Right renal pelvis (tissue), 4 donors: Measurements from ENCODE around the gene FCMR. TPM values are rescaled to one million over a fixed set of nuclear protein-coding genes. Genes with fewer than 3 reads are reported as not detected.
A peak's percentile ranks its signal among the peaks of the same experiment; 100 is the strongest.
"Not testable (repeated sequence)": the region's sequence is repeated elsewhere in the genome, so short reads cannot be mapped to it uniquely, and the experiment has no call there.

Experiments
- DNase-seq, 4 donors: peaks; one replicate each; pipeline ENCODE4 v3.0.0-alpha.2; 2013; ENCODE audit warnings: low read depth in 4 of 4, low spot score in 3 of 4, missing footprints in 1 of 4
- polyA plus RNA-seq, 4 donors: library from polyadenylated mRNA; unstranded; fragments of 120-200 nt; gene quantifications; one replicate each; pipeline ENCODE4 v1.2.1, GENCODE V29; 2013; ENCODE audit not compliant: insufficient read length in 4 of 4

FCMR gene
- polyA plus RNA-seq, 4 donors: 2.1 to 2.7 (median 2.5) TPM

- DNase-seq: no peak
Observed at GRCh38 chr1:206882555-206882954, 39.2 kb downstream of the FCMR start.

DNA sequence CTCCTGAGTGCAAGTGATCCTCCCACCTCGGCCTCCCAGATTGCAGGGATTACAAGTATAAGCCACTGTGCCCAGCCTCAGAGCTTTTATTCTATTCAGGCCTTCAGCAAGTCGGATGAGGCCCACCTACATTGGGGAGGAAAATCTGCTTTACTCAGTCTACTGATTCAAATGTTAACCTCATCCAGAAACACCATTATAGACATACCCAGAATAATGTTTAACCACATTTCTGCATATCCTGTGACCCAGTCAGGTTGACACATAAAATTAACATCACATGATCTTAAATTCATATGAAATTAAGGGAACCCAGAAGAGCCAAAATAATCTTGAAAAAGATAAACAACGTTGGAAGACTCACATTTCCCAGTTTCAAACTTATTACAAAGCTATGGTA, 41.4 kb downstream of the FCMR start:
- DNase-seq: no peak

- DNase-seq: no peak
Observed at GRCh38 chr1:206878456-206878855, 43.3 kb downstream of the FCMR start.

- no peak for DNase-seq
Observed at GRCh38 chr1:206875752-206876377, 45.9 kb downstream of the FCMR start.

- DNase-seq: no peak
Observed at GRCh38 chr1:206873603-206874188, 48.0 kb downstream of the FCMR start.

- no peak for DNase-seq
Observed at GRCh38 chr1:206872139-206872538, 49.6 kb downstream of the FCMR start.

- DNase-seq: no peak
Observed at GRCh38 chr1:206868264-206868663, 53.5 kb downstream of the FCMR start.

GRCh38 chr1:206867716-206868115, 54.0 kb downstream of the FCMR start:
- no peak for DNase-seq

DNA sequence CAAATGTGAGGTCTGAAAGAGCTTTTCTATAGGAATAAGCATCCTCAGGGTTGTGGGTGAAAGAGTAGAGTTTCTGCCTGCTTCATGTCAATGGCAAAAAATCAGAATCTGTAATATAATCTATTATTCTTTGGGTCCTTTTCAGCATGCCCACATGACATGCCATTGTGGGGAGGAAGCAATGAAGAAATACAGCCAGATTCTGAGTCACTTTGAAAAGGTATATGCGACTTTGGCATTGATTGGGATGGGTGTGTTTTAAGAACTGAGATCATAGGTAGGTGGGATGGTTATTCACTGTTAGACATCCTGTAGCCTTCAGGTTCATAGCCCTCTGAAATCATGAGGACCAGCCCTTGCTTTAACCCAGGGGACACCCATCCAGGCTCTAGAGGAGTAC, 54.5 kb downstream of the FCMR start:
- no peak for DNase-seq

DNA sequence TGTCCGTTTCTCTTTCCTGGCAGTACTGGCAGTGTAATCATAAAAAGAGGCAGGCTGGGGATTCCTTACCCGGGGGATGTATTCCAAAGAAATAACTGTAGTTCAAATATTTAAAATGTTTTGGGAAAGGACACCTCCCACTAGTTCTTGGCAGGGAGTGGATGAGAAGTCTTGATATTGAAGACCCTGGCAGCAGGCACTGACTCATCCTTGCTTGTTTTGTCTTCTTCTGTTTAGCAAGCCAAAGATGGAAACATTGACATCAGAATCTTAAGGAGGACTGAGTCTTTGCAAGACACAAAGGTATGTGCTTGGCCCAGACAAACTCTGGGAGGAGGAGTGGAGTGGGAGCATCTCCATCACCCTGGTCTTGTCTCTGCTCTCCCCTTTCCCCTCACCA, 55.7 kb downstream of the FCMR start:
- no peak for DNase-seq

GRCh38 chr1:206864939-206865671, 56.6 kb downstream of the FCMR start, which contains the start of gene IL20:
Gene IL20, plus strand, starts transcription at chr1:206865623. Its CDS starts 230 bp downstream, at chr1:206865853.
- DNase-seq: peak in 2 of 4 donors; percentile 16 to 25

- DNase-seq: no peak
Observed at GRCh38 chr1:206863266-206863665, 58.5 kb downstream of the FCMR start.

DNA sequence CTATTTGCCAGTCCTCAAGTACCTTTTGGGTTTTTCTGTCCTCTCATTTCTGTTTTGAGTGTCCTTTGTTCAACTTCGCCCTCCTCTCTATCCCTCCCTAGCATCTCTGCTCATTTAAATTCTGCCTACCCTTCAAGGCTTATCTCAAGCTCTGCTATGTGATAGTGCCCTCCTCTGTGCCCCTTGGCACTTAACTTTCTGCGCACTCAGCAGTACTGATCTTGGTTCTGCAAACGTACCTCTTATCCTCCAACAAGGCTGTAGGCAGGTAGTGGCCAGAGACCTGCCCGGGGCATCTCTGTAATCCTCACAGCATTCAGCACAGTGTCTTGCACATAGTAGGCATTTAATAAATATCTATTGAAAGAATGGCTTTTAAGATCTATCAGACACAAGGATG, 61.6 kb downstream of the FCMR start:
- no peak for DNase-seq

GRCh38 chr1:206859082-206859521, 62.6 kb downstream of the FCMR start:
- DNase-seq: no peak

GRCh38 chr1:206856674-206857464, 64.9 kb downstream of the FCMR start:
- no peak for DNase-seq

DNA sequence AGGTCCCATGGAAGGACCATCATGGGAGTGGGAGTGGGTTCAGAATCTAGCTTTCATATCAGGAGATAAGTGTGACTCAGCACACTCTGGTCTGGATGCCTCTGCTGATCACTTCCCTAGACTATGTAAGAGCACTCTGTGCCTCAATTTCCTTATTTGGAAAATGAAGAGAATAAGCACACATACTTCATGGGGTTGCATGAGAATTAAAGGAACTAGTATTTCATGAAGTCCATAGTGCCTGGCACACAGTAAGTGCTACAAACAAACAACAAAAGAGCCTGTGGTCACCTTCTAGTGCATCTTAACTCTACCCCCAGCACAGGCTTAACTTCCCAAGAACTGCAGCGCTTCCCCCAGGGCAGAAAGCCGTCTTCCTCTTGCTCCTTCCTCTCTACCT, 65.9 kb downstream of the FCMR start:
- DNase-seq: no peak

DNA sequence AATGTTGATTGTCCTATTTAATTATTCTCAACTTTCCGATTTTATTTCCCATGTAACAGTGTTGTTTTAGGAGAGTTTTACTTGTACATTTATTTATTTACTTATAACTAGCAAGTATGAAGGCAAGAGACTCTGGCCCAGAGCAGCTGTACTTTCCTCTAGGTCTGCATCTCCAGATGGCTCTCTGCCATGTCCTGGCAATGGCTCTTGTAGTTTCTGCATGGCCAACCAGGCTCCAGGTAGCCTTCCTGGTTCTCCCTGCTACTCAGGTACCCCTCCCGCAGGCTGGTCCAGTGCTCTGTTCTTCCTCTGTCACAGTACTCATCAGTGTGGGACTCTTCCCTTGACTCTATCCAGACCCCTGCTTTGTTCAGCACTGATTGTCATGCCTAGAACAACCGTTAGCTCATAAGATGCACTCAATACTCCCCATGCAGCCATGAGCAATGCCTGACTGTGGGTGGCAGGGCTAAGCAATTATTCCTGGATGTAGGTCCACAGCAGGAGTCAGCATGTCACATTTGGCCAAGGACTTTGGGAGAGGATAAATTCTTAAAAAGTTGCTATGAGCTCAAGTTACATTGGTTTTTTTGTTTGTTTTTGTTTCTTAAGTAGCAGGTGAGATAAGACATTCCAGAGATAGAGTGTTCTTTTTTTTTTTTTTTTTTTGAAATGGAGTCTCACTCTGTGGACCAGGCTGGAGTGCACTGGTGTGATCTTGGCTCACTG, 67.2 kb downstream of the FCMR start:
- DNase-seq: no peak

DNA sequence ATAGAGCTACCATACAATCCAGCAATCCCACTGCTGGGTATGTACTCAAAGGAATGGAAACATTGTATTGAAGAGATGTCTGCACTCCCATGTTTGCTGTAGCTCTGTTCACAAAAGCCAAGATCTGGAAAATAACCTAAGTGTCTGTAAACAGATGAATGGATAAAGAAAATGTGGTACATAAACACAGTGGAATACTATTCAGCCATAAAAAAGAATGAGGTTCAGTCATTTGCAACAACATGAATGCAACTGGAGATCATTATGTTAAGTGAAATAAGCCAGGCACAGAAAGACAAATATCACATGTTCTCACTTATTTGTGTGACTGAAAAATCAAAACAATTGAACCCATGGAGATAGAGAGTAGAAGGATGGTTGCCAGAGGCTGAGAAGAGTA, 68.0 kb downstream of the FCMR start:
- DNase-seq: not testable (repeated sequence)
